Panc1 (cell line): ENCODE results near the gene COMMD10. TPM values are rescaled to one million over a fixed set of nuclear protein-coding genes. Genes with fewer than 3 reads are reported as not detected.

Experiments
- ATAC-seq: fragments of 200-7000 bp; cut with Tn5 transposase; 2 replicates; pipeline ENCODE4 v1.9.1; 2020; ENCODE audit warnings: mild to moderate bottlenecking, moderate library complexity
- BruUV-seq: library from RNA; stranded (reverse); fragments of 400-500 nt; replicated peaks from 2 replicates; lab custom pipeline; 2021; lab: Mats Ljungman, UMichigan
- CTCF ChIA-PET: fragments of 300-600 bp; sonication (Branson Sonifier 250); formaldehyde crosslinking; loops from one replicate; lab custom pipeline; 2022; ENCODE audit warnings: antibody characterized with exemption; lab: Charles Lee
- POLR2A ChIA-PET: fragments of 300-600 bp; sonication (Branson Sonifier 250); formaldehyde crosslinking; loops from one replicate; lab custom pipeline; 2022; ENCODE audit warnings: antibody characterized with exemption; lab: Charles Lee
- DNase-seq: peaks from one replicate; pipeline ENCODE4 v3.0.0-alpha.2; 2010; ENCODE audit warnings: low read depth, low spot score
- H3K27ac ChIP-seq: 2 replicates; pipeline ENCODE4 v1.5.1; 2011; ENCODE audit warnings: mild to moderate bottlenecking, low read length, inconsistent platforms
- H3K27me3 ChIP-seq: fragments of 200-500 bp; sonication (Bioruptor generic); 2 replicates; pipeline ENCODE4 v1.6.0; 2014; ENCODE audit warnings: low read length, inconsistent platforms; ENCODE audit not compliant: control insufficient read depth, insufficient read depth
- H3K36me3 ChIP-seq: fragments of 200-500 bp; sonication (Bioruptor generic); 2 replicates; pipeline ENCODE4 v1.5.1; 2014; ENCODE audit warnings: inconsistent platforms, mild to moderate bottlenecking, low read length, moderate library complexity; ENCODE audit not compliant: control insufficient read depth, insufficient read depth
- H3K4me1 ChIP-seq: 2 replicates; pipeline ENCODE4 v1.5.1; 2011; ENCODE audit warnings: inconsistent platforms, mild to moderate bottlenecking, low read length, moderate library complexity; ENCODE audit not compliant: control insufficient read depth, insufficient read depth
- H3K4me3 ChIP-seq, 2 experiments: 2 replicates each; pipeline ENCODE4 v1.5.1; 2011 to 2012; ENCODE audit warnings: low read depth in 2 of 2, low read length in 2 of 2, mild to moderate bottlenecking in 2 of 2, inconsistent platforms in 1 of 2, moderate library complexity in 1 of 2
- H3K9me3 ChIP-seq: fragments of 200-500 bp; sonication (Bioruptor generic); 2 replicates; pipeline ENCODE4 v1.5.1; 2014; ENCODE audit warnings: low read depth, mild to moderate bottlenecking, inconsistent platforms, low read length, moderate library complexity; ENCODE audit not compliant: control insufficient read depth, insufficient read depth
- POLR2AphosphoS5 ChIP-seq: IDR thresholded peaks from 2 replicates; pipeline ENCODE4 v1.6.1; 2012; ENCODE audit warnings: mild to moderate bottlenecking, low read depth, low read length, moderate library complexity
- SIN3A ChIP-seq: IDR thresholded peaks from 2 replicates; pipeline ENCODE4 v1.6.1; 2012; ENCODE audit warnings: low read depth, mild to moderate bottlenecking, low read length, moderate library complexity, borderline replicate concordance; ENCODE audit not compliant: insufficient read depth
- TCF7L2 ChIP-seq: IDR thresholded peaks from 2 replicates; pipeline ENCODE4 v1.6.1; 2011; ENCODE audit warnings: mild to moderate bottlenecking, low read depth, low read length, inconsistent platforms
- in situ Hi-C: cut with HindIII; loops from 2 replicates; pipeline ENCODE4 v1.10.0; 2016; ENCODE audit warnings: low sequenced_read_pairs, low pct_unique_long_range_greater_than_20kb
- intact Hi-C: fragments of 100-400 bp; cut with micrococcal nuclease; formaldehyde crosslinking; loops from one replicate; pipeline ENCODE4 v1.10.0; 2022; ENCODE audit not compliant: unreplicated experiment
- total RNA-seq: library from RNA; stranded (reverse); gene quantifications from one replicate; pipeline ENCODE4 v1.2.1, GENCODE V29; 2021; ENCODE audit not compliant: unreplicated experiment
- TF ChIP-seq, protein P1 (sequence below), 2 experiments: IDR thresholded peaks; 2 replicates each; pipeline ENCODE4 v1.6.1; 2011 to 2012; ENCODE audit warnings: low read depth in 2 of 2, control low read depth in 1 of 2, low read length in 1 of 2, mild to moderate bottlenecking in 1 of 2, moderate library complexity in 1 of 2; ENCODE audit not compliant: insufficient read depth in 1 of 2
- TF ChIP-seq, protein P2 (sequence below): fragments of 450-650 bp; IDR thresholded peaks from 2 replicates; pipeline ENCODE4 v1.5.1; 2017; ENCODE audit warnings: mild to moderate bottlenecking

Gene COMMD10
- total RNA-seq, 1 experiment from 2014 or later = 37.9 TPM

DNA sequence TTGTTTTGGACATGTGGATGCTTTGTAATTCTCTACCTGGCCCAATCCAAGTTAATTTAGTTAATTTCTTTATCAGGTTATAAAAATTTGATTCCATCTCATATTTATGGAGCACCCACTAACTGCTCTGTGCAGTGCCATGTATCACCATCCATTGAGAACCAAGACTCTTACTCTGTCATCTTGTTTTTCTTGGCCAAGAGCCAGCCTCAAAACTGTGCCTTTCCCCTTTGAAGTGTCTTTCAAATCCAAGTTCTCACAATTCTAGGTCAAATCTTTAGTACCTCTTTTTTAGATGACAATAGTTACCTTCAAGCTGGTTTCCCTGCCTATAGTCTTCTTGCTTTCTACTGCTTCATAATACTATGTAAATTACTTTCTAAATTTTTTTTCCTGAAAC, 3.2 kb downstream of the COMMD10 start:
- Histone ChIP-seq H3K9me3 (no peaks in the 10 kb centered on the region), H3K4me1 (peaks cover 12% of the 10 kb centered on the region), H3K27ac (no peak overlapping the region), H3K4me3 (no peak overlapping the region), H3K36me3 (peaks cover 31% of the 10 kb centered on the region), H3K27me3 (no peaks in the 10 kb centered on the region)
- DNase-seq (no peak), ATAC-seq (no peak)
- CTCF ChIA-PET = no interaction called here
- in situ Hi-C loops = no loop called here
- POLR2A ChIA-PET = no interaction called here
- intact Hi-C loops = no loop called here
- no TSS peak for BruUV-seq
- TF ChIP-seq, protein P1, sequence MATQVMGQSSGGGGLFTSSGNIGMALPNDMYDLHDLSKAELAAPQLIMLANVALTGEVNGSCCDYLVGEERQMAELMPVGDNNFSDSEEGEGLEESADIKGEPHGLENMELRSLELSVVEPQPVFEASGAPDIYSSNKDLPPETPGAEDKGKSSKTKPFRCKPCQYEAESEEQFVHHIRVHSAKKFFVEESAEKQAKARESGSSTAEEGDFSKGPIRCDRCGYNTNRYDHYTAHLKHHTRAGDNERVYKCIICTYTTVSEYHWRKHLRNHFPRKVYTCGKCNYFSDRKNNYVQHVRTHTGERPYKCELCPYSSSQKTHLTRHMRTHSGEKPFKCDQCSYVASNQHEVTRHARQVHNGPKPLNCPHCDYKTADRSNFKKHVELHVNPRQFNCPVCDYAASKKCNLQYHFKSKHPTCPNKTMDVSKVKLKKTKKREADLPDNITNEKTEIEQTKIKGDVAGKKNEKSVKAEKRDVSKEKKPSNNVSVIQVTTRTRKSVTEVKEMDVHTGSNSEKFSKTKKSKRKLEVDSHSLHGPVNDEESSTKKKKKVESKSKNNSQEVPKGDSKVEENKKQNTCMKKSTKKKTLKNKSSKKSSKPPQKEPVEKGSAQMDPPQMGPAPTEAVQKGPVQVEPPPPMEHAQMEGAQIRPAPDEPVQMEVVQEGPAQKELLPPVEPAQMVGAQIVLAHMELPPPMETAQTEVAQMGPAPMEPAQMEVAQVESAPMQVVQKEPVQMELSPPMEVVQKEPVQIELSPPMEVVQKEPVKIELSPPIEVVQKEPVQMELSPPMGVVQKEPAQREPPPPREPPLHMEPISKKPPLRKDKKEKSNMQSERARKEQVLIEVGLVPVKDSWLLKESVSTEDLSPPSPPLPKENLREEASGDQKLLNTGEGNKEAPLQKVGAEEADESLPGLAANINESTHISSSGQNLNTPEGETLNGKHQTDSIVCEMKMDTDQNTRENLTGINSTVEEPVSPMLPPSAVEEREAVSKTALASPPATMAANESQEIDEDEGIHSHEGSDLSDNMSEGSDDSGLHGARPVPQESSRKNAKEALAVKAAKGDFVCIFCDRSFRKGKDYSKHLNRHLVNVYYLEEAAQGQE (IDR thresholded peaks at IDR 0.05; ENCODE audit: insufficient read depth in 1 of 2, low read depth in 2 of 2, low read length in 1 of 2) = no peak
- no peak for TF ChIP-seq TCF7L2
- TF ChIP-seq SIN3A = no peak
- TF ChIP-seq, protein P2, sequence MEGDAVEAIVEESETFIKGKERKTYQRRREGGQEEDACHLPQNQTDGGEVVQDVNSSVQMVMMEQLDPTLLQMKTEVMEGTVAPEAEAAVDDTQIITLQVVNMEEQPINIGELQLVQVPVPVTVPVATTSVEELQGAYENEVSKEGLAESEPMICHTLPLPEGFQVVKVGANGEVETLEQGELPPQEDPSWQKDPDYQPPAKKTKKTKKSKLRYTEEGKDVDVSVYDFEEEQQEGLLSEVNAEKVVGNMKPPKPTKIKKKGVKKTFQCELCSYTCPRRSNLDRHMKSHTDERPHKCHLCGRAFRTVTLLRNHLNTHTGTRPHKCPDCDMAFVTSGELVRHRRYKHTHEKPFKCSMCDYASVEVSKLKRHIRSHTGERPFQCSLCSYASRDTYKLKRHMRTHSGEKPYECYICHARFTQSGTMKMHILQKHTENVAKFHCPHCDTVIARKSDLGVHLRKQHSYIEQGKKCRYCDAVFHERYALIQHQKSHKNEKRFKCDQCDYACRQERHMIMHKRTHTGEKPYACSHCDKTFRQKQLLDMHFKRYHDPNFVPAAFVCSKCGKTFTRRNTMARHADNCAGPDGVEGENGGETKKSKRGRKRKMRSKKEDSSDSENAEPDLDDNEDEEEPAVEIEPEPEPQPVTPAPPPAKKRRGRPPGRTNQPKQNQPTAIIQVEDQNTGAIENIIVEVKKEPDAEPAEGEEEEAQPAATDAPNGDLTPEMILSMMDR = no peak
- TF ChIP-seq POLR2AphosphoS5 = no peak

DNA sequence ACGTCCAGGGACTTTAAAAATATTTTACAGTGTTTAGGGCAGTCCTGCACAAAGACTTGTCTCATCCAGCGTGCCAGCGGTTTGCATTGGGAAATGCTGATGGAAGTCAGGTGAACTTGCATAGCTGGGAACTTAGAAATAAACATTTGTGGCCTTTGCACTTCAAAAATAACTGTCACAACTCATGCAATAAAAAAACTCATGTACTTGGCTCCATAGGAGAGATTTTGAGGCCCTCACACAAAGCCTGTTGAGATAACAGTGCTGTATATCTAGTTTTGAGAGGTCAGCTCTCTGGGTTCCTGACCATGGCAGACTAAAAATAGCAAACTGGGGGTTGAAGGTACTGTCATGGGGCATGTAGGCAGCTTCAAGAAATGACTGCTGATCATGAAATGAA, 5.5 kb downstream of the COMMD10 start:
- H3K36me3 ChIP-seq = peaks cover 25% of the 10 kb centered on the region
- no peak for ATAC-seq
- POLR2A ChIA-PET = no interaction called here

More for the DNA sequence above, 5.5 kb downstream of the COMMD10 start:
- H3K27me3 ChIP-seq = no peaks in the 10 kb centered on the region
- no peak for TF ChIP-seq POLR2AphosphoS5
- TF ChIP-seq TCF7L2 = no peak
- TF ChIP-seq, protein P1 (IDR thresholded peaks at IDR 0.05; ENCODE audit: insufficient read depth in 1 of 2, low read depth in 2 of 2, low read length in 1 of 2) = no peak
- TF ChIP-seq SIN3A = no peak
- TF ChIP-seq, protein P2 = no peak
- in situ Hi-C loops (no loop called here), intact Hi-C loops (no loop called here)
- H3K9me3 ChIP-seq = no peaks in the 10 kb centered on the region
- CTCF ChIA-PET = no interaction called here
- DNase-seq = no peak
- no TSS peak for BruUV-seq
- H3K4me1 ChIP-seq = peaks cover 7% of the 10 kb centered on the region; the same call in 1 of the 2 replicates
- no peak overlapping the region for H3K27ac ChIP-seq
- H3K4me3 ChIP-seq = no peak overlapping the region
